ENCODE results near the gene NHLRC3.
"Not testable (repeated sequence)": the region's sequence is repeated elsewhere in the genome, so short reads cannot be mapped to it uniquely, and the experiment has no call there.

NHLRC3 gene, protein sequence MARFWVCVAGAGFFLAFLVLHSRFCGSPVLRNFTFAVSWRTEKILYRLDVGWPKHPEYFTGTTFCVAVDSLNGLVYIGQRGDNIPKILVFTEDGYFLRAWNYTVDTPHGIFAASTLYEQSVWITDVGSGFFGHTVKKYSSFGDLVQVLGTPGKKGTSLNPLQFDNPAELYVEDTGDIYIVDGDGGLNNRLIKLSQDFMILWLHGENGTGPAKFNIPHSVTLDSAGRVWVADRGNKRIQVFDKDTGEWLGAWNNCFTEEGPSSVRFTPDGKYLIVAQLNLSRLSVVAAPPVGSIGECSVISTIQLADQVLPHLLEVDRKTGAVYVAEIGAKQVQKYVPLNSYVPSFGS
- total RNA-seq = 54.1 to 75.5 reads per million in 2 donors

DNA sequence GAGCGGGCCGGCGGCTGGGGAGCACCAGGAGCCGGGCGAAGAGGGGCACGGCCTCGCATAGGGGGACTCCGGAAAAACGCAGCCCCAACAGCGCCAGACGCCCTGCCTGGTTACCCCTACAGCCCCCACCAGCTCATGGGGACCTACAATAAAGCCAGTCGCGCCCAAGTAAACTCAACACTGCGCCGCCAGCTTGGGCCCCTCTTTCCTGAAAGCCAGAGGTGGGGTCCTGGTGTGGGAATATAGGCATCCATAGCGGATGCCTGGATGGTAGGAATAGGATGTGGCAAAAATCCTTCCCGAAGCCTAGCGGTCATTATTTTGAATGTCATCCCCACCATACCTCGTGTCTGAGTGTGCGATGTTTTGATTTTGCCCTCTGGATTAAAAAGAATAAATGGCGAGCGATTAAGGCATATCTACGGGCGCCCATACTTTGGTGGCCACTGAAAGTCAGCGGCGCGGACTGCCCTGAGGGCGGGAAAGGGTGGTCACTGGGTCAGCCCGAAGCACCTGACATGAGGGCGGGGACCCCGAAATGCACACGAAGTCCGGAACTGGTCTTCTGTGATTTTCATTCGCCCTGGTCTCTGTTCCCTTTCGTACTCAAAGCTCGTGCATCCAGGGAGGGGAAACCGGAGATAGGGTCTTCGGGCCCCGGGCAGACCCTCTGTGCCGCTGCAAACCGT, at the start of gene NHLRC3, which contains the start of gene PROSER1:
Gene NHLRC3 (plus strand): TSS at position 577 of the 689 bp plus-strand sequence. CDS start 184 bp downstream, outside the sequence.
Gene PROSER1 (minus strand): TSS at position 210 of the 689 bp plus-strand sequence. CDS start 847 bp downstream, outside the sequence.
- DNase-seq = peak; percentile 70

DNA sequence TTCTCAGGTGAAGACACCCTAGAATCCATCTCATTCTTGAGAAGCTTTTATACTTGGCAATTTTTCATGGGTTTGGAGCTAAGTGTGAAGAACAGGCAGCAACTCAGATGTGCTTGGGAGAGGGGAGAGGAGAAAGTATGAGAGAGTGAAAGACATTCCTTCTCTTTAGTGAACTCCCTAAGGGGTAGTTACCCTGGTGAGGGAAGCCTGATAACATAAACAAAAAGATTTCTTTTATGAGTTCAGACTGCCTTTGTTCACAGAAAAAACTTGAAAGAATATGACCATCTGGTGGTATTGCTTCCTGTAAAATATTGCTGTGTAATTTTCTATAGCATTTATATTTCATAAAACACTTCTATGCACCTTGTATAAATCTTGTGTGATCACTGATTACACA, 47.6 kb upstream of the NHLRC3 start, which contains the start of gene STOML3:
Gene STOML3 (minus strand): TSS at position 139 of the 400 bp plus-strand sequence. CDS start 110 bp downstream, at position 29.
- no peak for DNase-seq

- DNase-seq = no peak
Measured at GRCh38 chr13:38993381-38993780, 44.9 kb upstream of the NHLRC3 start.

DNA sequence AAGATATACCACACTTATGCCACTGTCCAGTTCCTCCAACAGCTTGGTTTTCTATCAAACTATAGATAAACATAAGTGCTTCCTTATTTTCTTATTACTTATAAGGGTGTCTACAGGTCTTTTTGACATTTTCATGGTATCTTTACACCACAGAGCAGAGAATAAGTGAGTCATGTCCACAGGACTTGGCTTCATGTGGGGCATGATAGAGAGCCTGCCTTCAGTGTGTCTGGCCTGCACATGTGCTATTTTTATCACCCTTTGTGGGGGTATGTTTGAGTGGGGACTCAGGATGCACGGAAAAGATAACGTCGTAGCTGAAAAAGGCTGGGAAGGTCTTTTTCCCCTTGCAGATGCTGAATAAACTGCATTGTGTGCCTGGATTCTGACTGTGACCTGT, 39.5 kb upstream of the NHLRC3 start:
- DNase-seq = no peak

- not testable (repeated sequence) for DNase-seq
Measured at GRCh38 chr13:39006371-39007111, 31.7 kb upstream of the NHLRC3 start.

- no peak for DNase-seq
Measured at GRCh38 chr13:39012608-39013007, 25.6 kb upstream of the NHLRC3 start.

DNA sequence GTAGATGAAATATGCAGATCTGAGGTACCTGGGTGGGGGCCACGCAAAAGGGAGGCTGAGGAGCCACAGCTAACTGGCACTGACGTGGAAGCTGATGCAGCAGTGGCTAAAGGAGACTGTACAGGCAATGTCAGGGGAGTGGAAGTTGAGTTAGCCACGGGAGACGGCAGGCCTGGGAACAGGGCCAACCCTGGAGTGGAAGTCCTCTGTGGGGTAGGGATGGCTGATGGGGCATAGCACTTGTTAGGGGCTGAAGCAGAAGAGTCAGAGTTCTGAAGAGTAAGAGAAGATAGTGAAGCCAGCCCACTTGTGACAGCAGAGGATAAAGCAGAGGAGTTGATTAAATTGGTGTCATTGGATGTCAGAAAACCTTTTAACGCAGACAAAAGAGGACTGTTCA, 24.8 kb upstream of the NHLRC3 start:
- DNase-seq = no peak

GRCh38 chr13:39016087-39016486, 22.2 kb upstream of the NHLRC3 start:
- DNase-seq = no peak

- DNase-seq = no peak
Measured at GRCh38 chr13:39016787-39017186, 21.5 kb upstream of the NHLRC3 start.

DNA sequence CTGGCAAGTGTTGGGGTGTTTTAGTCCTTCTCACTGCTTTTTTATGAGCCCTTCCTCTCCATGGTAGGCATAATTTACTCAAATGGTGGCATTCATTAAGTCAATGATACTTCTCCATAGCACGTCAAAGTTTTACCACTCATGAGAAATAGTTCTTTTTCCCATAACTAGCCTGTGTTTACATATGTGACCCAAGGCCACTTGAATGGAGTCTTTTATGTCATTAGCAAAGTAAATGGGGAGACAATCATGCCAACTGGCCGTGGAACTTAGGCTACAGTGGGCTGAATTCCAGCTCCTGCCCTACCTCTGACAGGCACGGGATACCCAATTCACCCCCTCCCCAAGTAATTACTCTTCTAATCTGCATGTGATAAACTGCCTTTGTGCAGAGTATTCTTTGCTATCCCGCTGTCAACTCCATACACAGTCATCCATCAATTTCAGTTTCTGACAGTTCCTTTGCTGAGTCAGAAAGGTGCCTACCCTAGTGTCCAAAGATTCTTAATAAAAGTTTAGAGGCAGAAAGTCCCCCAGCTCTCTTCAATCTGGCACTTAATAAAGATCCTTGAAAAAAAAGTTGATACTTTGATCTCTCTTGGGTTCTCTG, 17.3 kb upstream of the NHLRC3 start:
- no peak for DNase-seq

DNA sequence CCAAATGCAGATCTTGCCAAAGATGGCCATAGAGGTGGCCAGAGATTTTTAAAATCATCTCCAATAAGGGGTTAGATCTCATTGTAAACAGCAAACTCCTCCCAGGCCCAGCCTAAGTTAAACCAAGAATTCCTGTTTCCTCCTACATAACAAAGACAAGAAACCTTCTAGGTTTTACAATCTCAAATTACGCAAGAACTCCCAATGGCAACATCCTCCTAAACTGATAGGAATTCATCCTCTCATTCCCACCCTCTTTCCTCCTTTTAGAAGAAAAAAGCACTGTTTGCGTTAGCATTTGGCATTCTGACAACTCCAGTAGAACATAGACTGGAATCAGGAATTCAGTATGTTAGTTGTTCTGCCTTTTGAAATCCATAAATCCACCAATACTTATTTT, 14.9 kb upstream of the NHLRC3 start:
- no peak for DNase-seq

GRCh38 chr13:39023761-39024160, 14.5 kb upstream of the NHLRC3 start:
- no peak for DNase-seq

- no peak for DNase-seq
Measured at GRCh38 chr13:39025433-39025839, 12.8 kb upstream of the NHLRC3 start.

- DNase-seq = no peak
Measured at GRCh38 chr13:39032150-39032549, 6.1 kb upstream of the NHLRC3 start.

DNA sequence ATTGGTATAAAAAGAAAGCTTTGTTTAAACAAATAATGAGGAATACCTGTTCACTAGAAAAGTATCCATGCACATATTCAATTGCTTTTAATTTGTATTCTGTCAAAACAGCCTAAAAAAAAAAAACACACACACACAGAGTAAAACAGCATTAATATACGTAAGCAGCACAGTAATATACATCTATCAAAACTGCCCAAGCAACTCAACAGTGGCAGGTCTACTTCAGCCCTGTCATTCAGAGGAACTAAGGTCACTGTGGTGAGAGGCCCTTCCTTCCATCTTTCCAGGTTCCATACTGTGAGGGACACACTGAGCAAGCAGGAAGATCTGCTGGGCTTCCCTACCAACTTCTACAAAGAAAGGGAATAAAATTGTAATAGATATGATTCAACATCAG, 4.2 kb upstream of the NHLRC3 start:
- DNase-seq = no peak

- DNase-seq = no peak
Measured at GRCh38 chr13:39035204-39035603, 3.1 kb upstream of the NHLRC3 start.

- no peak for DNase-seq
Measured at GRCh38 chr13:39035799-39036198, 2.5 kb upstream of the NHLRC3 start.

DNA sequence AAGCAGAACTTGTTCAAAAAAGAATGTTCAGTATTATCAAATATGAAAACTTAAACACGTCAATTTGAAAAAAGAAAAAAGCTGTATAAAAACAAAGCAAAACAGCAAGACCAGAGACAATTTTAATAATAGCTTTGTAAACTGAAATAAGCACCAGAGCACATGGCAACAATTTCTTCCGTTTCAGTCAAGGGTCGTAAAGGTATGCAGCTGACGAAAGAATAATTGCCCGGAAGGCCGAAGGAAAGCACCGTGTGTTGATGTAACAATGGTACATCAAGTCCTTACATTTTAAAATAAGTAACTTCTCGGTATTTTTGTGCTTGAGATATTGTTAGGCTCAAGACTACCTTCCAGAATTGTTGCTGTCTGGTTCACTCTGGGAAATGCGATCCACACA, 2.0 kb upstream of the NHLRC3 start:
- DNase-seq = no peak

GRCh38 chr13:39037410-39037879, 811 bp upstream of the NHLRC3 start:
- no peak for DNase-seq

DNA sequence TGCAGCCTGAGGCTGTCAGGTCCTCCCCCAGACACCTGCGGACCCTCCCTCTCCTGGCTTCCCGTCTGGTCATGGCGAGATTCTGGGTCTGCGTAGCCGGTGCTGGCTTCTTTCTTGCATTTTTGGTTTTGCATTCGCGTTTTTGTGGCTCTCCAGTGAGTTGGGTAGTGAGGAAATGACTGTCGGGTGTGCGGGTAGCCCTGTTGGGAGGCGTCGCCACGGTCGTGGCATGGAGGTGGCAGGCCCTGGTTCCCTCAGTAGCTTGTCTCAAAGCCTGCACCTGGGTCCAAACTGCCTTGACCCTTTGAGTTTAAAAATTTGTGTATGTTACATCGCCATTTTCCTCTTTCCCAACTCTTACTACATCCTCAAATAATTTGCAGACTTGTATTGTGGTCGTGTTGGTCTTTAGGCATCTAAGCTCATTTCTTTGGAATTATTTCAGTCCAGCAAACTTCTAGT, 344 bp downstream of the NHLRC3 start:
- DNase-seq = peak; percentile 25

DNA sequence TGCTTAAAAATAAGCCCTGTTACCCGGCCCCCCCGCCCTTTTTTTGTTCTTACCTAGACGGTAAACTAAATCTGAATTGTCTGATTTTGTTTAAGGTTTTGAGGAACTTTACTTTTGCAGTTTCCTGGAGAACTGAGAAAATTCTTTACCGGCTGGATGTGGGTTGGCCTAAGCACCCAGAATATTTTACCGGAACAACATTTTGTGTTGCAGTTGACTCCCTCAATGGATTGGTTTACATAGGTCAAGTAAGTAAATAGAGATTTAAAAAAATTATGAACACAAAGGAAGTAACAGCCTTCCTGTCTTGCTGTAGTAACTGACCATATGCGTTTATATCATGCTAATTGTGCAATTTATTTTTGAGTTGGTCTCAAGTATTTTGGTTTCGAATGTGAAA, 785 bp downstream of the NHLRC3 start:
- DNase-seq = no peak

DNA sequence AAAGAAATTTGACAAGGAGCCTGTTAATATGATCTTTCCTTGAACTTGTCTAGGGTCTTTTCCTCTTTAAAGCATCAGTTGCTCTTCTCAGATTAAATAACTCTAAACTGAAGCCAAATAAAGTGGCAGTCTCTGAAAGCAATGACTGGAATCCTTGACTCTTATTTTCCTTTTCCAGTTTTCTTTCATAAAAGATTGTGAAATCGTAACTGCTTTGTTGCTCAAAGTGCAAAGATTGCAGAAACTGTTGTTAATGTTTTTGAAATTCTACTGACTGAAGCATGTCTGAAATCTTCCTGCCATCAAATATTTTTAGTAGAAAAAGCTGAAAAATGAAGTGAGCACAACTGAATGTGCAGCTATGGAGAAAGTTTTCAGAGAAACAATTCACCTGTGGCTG, 1.9 kb downstream of the NHLRC3 start:
- no peak for DNase-seq

DNA sequence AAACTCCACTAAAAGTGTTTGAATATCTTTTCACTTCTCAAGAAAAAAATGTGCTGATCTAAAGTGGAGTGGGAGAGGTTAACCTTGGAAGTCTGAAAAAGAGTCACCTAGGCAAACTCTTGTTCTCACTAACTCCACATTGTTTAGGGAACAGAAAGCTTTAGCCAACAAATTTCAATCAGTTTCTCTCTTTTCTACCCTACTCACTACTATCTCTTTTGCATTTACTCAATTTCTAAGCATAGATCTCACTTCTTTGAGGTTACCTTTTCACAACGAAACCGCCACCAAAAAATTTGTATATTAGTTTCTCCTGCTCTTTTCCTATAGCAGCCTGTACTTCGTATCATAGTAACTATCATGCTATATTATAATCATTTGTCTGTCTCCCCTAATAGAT, 6.3 kb downstream of the NHLRC3 start:
- DNase-seq = no peak

Data from activated gamma-delta T cell (primary cell).